Measurements from ENCODE around the gene PSMD9. TPM values are rescaled to one million over a fixed set of nuclear protein-coding genes. Genes with fewer than 3 reads are reported as not detected.

Gene PSMD9
- total RNA-seq, 1 experiment from 2014 or later, result 36.2 TPM

GRCh38 chr12:121958541-121959240 is 70.1 kb downstream of the PSMD9 start:
- Mint-ChIP-seq H3K27ac (no peak overlapping the region), H3K9me3 (peaks cover 7% of the 10 kb centered on the region), H3K36me3 (no peaks in the 10 kb centered on the region), H3K27me3 (ENCODE audit: low read depth) (no peaks in the 10 kb centered on the region; the same call in 1 of the 2 replicates), H3K4me1 (peaks cover 19% of the 10 kb centered on the region), H3K4me3 (no peak overlapping the region)
- CTCF ChIA-PET, result interaction anchor here (1.0 to 2.6 kb wide), 5 partner anchors 32 to 164 kb away, joined by 3 to 8 read pairs (median 4); partner anchors contain the start of genes CFAP251 and RHOF
- no peak for TF ChIP-seq CBFB (CRISPR knock-in tag; IDR thresholded peaks at IDR 0.05; ENCODE audit: low read depth)
- no peak for TF ChIP-seq MAX (CRISPR knock-in tag; IDR thresholded peaks at IDR 0.05)
- TF ChIP-seq, protein P1, sequence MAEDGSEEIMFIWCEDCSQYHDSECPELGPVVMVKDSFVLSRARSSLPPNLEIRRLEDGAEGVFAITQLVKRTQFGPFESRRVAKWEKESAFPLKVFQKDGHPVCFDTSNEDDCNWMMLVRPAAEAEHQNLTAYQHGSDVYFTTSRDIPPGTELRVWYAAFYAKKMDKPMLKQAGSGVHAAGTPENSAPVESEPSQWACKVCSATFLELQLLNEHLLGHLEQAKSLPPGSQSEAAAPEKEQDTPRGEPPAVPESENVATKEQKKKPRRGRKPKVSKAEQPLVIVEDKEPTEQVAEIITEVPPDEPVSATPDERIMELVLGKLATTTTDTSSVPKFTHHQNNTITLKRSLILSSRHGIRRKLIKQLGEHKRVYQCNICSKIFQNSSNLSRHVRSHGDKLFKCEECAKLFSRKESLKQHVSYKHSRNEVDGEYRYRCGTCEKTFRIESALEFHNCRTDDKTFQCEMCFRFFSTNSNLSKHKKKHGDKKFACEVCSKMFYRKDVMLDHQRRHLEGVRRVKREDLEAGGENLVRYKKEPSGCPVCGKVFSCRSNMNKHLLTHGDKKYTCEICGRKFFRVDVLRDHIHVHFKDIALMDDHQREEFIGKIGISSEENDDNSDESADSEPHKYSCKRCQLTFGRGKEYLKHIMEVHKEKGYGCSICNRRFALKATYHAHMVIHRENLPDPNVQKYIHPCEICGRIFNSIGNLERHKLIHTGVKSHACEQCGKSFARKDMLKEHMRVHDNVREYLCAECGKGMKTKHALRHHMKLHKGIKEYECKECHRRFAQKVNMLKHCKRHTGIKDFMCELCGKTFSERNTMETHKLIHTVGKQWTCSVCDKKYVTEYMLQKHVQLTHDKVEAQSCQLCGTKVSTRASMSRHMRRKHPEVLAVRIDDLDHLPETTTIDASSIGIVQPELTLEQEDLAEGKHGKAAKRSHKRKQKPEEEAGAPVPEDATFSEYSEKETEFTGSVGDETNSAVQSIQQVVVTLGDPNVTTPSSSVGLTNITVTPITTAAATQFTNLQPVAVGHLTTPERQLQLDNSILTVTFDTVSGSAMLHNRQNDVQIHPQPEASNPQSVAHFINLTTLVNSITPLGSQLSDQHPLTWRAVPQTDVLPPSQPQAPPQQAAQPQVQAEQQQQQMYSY (CRISPR knock-in tag; IDR thresholded peaks at IDR 0.05), result no peak
- no peak for TF ChIP-seq FOXJ3 (CRISPR knock-in tag; IDR thresholded peaks at IDR 0.05; ENCODE audit: borderline replicate concordance)
- no peak for TF ChIP-seq JAZF1 (CRISPR knock-in tag; IDR thresholded peaks at IDR 0.05)
- TF ChIP-seq JUN (CRISPR knock-in tag; IDR thresholded peaks at IDR 0.05), result no peak
- TF ChIP-seq IRF2 (CRISPR knock-in tag; IDR thresholded peaks at IDR 0.05; ENCODE audit: borderline replicate concordance, low read depth), result no peak
- TF ChIP-seq, protein P2, sequence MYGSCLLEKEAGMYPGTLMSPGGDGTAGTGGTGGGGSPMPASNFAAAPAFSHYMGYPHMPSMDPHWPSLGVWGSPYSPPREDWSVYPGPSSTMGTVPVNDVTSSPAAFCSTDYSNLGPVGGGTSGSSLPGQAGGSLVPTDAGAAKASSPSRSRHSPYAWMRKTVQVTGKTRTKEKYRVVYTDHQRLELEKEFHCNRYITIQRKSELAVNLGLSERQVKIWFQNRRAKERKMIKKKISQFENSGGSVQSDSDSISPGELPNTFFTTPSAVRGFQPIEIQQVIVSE (CRISPR knock-in tag; IDR thresholded peaks at IDR 0.05; ENCODE audit: borderline replicate concordance), result no peak
- no peak for TF ChIP-seq ZNF396 (CRISPR knock-in tag; IDR thresholded peaks at IDR 0.05; ENCODE audit: borderline replicate concordance)
- TF ChIP-seq TEAD1 (CRISPR knock-in tag; IDR thresholded peaks at IDR 0.05), result no peak
- no peak for TF ChIP-seq TP53 (CRISPR knock-in tag; IDR thresholded peaks at IDR 0.05)
- no peak for DNase-seq (ENCODE audit: low spot score)
- peak; percentile 22 for ATAC-seq
- POLR2A ChIA-PET, result interaction anchor here (1.0 kb wide), 1 partner anchor 23 kb away, joined by 3 read pairs; no protein-coding TSS in a partner anchor

GRCh38 chr12:121960541-121960940 is 72.0 kb downstream of the PSMD9 start:
- 0 out of 2 replicates have a peak, but pooled peaks cover 2% of the 10 kb centered on the region for H3K9me3 Mint-ChIP-seq
- H3K36me3 Mint-ChIP-seq, result no peaks in the 10 kb centered on the region
- H3K27ac Mint-ChIP-seq, result peak overlapping the region; percentile 17; the same call in 1 of the 2 replicates

More at GRCh38 chr12:121960541-121960940, 72.0 kb downstream of the PSMD9 start:
- TF ChIP-seq ZNF281 (CRISPR knock-in tag; IDR thresholded peaks at IDR 0.05), result no peak
- TF ChIP-seq, protein P3, sequence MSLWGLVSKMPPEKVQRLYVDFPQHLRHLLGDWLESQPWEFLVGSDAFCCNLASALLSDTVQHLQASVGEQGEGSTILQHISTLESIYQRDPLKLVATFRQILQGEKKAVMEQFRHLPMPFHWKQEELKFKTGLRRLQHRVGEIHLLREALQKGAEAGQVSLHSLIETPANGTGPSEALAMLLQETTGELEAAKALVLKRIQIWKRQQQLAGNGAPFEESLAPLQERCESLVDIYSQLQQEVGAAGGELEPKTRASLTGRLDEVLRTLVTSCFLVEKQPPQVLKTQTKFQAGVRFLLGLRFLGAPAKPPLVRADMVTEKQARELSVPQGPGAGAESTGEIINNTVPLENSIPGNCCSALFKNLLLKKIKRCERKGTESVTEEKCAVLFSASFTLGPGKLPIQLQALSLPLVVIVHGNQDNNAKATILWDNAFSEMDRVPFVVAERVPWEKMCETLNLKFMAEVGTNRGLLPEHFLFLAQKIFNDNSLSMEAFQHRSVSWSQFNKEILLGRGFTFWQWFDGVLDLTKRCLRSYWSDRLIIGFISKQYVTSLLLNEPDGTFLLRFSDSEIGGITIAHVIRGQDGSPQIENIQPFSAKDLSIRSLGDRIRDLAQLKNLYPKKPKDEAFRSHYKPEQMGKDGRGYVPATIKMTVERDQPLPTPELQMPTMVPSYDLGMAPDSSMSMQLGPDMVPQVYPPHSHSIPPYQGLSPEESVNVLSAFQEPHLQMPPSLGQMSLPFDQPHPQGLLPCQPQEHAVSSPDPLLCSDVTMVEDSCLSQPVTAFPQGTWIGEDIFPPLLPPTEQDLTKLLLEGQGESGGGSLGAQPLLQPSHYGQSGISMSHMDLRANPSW (CRISPR knock-in tag; conservative IDR thresholded peaks at IDR 0.05; ENCODE audit: low read depth), result no peak
- TF ChIP-seq, protein P4, sequence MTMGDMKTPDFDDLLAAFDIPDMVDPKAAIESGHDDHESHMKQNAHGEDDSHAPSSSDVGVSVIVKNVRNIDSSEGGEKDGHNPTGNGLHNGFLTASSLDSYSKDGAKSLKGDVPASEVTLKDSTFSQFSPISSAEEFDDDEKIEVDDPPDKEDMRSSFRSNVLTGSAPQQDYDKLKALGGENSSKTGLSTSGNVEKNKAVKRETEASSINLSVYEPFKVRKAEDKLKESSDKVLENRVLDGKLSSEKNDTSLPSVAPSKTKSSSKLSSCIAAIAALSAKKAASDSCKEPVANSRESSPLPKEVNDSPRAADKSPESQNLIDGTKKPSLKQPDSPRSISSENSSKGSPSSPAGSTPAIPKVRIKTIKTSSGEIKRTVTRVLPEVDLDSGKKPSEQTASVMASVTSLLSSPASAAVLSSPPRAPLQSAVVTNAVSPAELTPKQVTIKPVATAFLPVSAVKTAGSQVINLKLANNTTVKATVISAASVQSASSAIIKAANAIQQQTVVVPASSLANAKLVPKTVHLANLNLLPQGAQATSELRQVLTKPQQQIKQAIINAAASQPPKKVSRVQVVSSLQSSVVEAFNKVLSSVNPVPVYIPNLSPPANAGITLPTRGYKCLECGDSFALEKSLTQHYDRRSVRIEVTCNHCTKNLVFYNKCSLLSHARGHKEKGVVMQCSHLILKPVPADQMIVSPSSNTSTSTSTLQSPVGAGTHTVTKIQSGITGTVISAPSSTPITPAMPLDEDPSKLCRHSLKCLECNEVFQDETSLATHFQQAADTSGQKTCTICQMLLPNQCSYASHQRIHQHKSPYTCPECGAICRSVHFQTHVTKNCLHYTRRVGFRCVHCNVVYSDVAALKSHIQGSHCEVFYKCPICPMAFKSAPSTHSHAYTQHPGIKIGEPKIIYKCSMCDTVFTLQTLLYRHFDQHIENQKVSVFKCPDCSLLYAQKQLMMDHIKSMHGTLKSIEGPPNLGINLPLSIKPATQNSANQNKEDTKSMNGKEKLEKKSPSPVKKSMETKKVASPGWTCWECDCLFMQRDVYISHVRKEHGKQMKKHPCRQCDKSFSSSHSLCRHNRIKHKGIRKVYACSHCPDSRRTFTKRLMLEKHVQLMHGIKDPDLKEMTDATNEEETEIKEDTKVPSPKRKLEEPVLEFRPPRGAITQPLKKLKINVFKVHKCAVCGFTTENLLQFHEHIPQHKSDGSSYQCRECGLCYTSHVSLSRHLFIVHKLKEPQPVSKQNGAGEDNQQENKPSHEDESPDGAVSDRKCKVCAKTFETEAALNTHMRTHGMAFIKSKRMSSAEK (CRISPR knock-in tag; IDR thresholded peaks at IDR 0.05; ENCODE audit: borderline replicate concordance), result no peak
- Mint-ChIP-seq H3K27me3 (ENCODE audit: low read depth) (no peaks in the 10 kb centered on the region; the same call in 1 of the 2 replicates), H3K4me1 (peaks cover 19% of the 10 kb centered on the region), H3K4me3 (no peak overlapping the region)
- CTCF ChIA-PET, result no interaction called here
- ATAC-seq, result no peak
- DNase-seq (ENCODE audit: low spot score), result no peak
- POLR2A ChIA-PET, result no interaction called here

Data from WTC11 (cell line).